DND-41 (cell line): ENCODE measurements around the gene TMEM151A.

ENCODE experiments used
- CTCF ChIP-seq: IDR thresholded peaks from 2 replicates; pipeline ENCODE4 v1.5.1; 2012; ENCODE audit warnings: borderline replicate concordance, low read length, moderate library complexity, mild to moderate bottlenecking; ENCODE audit not compliant: poor library complexity, severe bottlenecking; ENCODE audit errors: extremely low read depth
- EZH2 ChIP-seq: IDR thresholded peaks from 3 replicates; pipeline ENCODE4 v1.6.1; 2012; ENCODE audit warnings: borderline replicate concordance, low read depth, mild to moderate bottlenecking, moderate library complexity, low read length, inconsistent platforms; ENCODE audit not compliant: severe bottlenecking

GRCh38 chr11:66287889-66288670, 3.6 kb upstream of the TMEM151A start:
- TF ChIP-seq EZH2 (no peak), CTCF (no peak)
